Uterus (tissue), 2 donors: ENCODE measurements around the gene TNFRSF4.

Source experiments
- CTCF ChIP-seq, 4 experiments: fragments of 200-600 bp in 2 of 4; fragments of 450-650 bp in 2 of 4; sonication (generic) in 2 of 4; IDR thresholded peaks; one replicate each; pipeline ENCODE4 v1.5.1; 2016 to 2019; ENCODE audit warnings: antibody characterized with exemption in 4 of 4, mild to moderate bottlenecking in 2 of 4, moderate library complexity in 1 of 4
- POLR2A ChIP-seq, 2 donors: fragments of 450-650 bp; IDR thresholded peaks; one replicate each; pipeline ENCODE4 v1.6.1; 2016; ENCODE audit warnings: antibody characterized with exemption in 2 of 2, mild to moderate bottlenecking in 1 of 2, moderate library complexity in 1 of 2

DNA sequence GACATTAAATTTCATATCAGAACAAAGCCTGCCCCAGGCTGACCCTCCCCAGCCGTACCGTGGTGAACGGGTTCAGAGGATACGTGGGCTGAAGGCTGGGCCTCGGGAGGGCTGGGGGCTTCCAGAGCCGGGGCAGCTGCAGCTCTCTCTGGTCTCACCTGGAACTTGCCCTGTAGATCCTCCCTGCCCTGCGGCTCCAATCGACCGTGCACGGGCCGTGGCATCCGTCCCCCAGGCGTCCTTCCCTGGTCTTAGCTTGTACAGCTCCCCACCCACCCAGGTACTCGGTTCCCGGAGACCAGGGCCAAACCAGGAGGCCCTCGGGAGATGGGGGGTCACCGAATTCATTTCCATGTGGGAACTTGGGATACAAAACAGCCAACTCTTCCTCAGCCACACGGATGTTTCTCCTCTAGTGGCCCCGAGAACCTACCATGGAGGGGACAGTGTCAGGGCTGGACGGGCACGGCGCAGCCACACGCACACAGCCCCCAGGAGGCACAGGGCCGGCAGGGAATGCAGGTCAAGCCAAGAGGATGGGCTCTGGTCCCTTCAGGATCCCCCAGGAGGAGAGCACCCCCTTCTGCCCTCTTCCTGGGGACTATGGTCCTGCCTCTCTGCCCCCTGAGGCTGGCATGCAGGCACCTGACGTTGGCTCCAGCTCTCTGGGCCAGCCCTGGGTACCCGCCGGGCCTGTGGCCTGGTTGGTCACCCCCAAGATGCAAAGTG is 21.2 kb upstream of the TNFRSF4 start:
- TF ChIP-seq CTCF (IDR thresholded peaks at IDR 0.05) (no peak), POLR2A (IDR thresholded peaks at IDR 0.05) (no peak)
